Left kidney (tissue), 8 donors: Measurements from ENCODE around the gene ACSM3. TPM values are rescaled to one million over a fixed set of nuclear protein-coding genes. Genes with fewer than 3 reads are reported as not detected.
"Not testable (repeated sequence)": the region's sequence is repeated elsewhere in the genome, so short reads cannot be mapped to it uniquely, and the experiment has no call there.

Experiments used
- DNase-seq: peaks from one replicate; pipeline ENCODE4 v3.0.0-alpha.2; 2013
- long read RNA-seq, 8 donors: transcript quantifications; one replicate each; lab custom pipeline, GENCODE V29; 2026
- polyA plus RNA-seq: library from polyadenylated mRNA; unstranded; fragments of 120-200 nt; gene quantifications from one replicate; pipeline ENCODE4 v1.2.1, GENCODE V29; 2013; ENCODE audit not compliant: insufficient read length

Gene ACSM3
- 136 TPM for polyA plus RNA-seq
- long read RNA-seq, donor 1, transcript ACSM3-201 (14 exons, 2,845 nt), result major isoform, 5 of 37 reads
- long read RNA-seq, donor 1, partial matches to known transcripts, result 26 of 37 reads
- long read RNA-seq, donor 1, other reads (novel, unspliced or antisense), result 0 of 37 reads
- long read RNA-seq, donor 2, transcript ACSM3-201 (14 exons, 2,845 nt), result major isoform, 7 of 38 reads
- long read RNA-seq, donor 2, partial matches to known transcripts, result 14 of 38 reads
- long read RNA-seq, donor 2, other reads (novel, unspliced or antisense), result 11 of 38 reads
- long read RNA-seq, donor 3, partial matches to known transcripts, result 24 of 43 reads
- long read RNA-seq, donor 3, other reads (novel, unspliced or antisense), result 9 of 43 reads
- long read RNA-seq, donor 4, partial matches to known transcripts, result 0 of 1 reads
- long read RNA-seq, donor 4, other reads (novel, unspliced or antisense), result 0 of 1 reads
- long read RNA-seq, donor 5, transcript ACSM3-201 (14 exons, 2,845 nt), result major isoform, 7 of 58 reads
- long read RNA-seq, donor 5, transcript ACSM3-215 (2 exons, 3,311 nt), result major isoform, 7 of 58 reads
- long read RNA-seq, donor 5, transcript ACSM3-210 (2 exons, 520 nt), result minor isoform, 5 of 58 reads
- long read RNA-seq, donor 5, partial matches to known transcripts, result 39 of 58 reads
- long read RNA-seq, donor 5, other reads (novel, unspliced or antisense), result 0 of 58 reads
- long read RNA-seq, donor 6, transcript ACSM3-201 (14 exons, 2,845 nt), result major isoform, 5 of 29 reads
- long read RNA-seq, donor 6, partial matches to known transcripts, result 17 of 29 reads
- long read RNA-seq, donor 6, other reads (novel, unspliced or antisense), result 0 of 29 reads
- long read RNA-seq, donor 7, transcript ACSM3-201 (14 exons, 2,845 nt), result major isoform, 14 of 118 reads
- long read RNA-seq, donor 7, partial matches to known transcripts, result 96 of 118 reads
- long read RNA-seq, donor 7, other reads (novel, unspliced or antisense), result 0 of 118 reads
- long read RNA-seq, donor 8, partial matches to known transcripts, result 5 of 13 reads
- long read RNA-seq, donor 8, other reads (novel, unspliced or antisense), result 0 of 13 reads

GRCh38 chr16:20763461-20764232 lies at the start of gene ACSM3:
ACSM3 (plus strand) TSS chr16:20764014; CDS start chr16:20770035, 6,021 bp downstream.
- DNase-seq, result peak; percentile 94

- not testable (repeated sequence) for DNase-seq
Observed at GRCh38 chr16:20717718-20718117, 46.1 kb upstream of the ACSM3 start.

GRCh38 chr16:20720251-20720650 lies 43.6 kb upstream of the ACSM3 start:
- DNase-seq, result no peak

- DNase-seq, result no peak
Observed at GRCh38 chr16:20726661-20727060, 37.2 kb upstream of the ACSM3 start.

GRCh38 chr16:20727181-20727580 lies 36.6 kb upstream of the ACSM3 start:
- DNase-seq, result no peak

GRCh38 chr16:20729141-20729540 lies 34.7 kb upstream of the ACSM3 start:
- DNase-seq, result no peak

GRCh38 chr16:20734056-20734455 lies 29.8 kb upstream of the ACSM3 start:
- DNase-seq, result no peak

- no peak for DNase-seq
Observed at GRCh38 chr16:20734782-20735181, 29.0 kb upstream of the ACSM3 start.

GRCh38 chr16:20735490-20735889 lies 28.3 kb upstream of the ACSM3 start:
- DNase-seq, result no peak

- DNase-seq, result no peak
Observed at GRCh38 chr16:20740007-20740883, 23.6 kb upstream of the ACSM3 start.

- peak; percentile 77 for DNase-seq
Observed at GRCh38 chr16:20740901-20741521, 22.8 kb upstream of the ACSM3 start.

GRCh38 chr16:20741554-20742285 lies 22.1 kb upstream of the ACSM3 start, which contains the start of gene THUMPD1:
THUMPD1 (minus strand) TSS chr16:20741818; CDS start chr16:20741739, 79 bp downstream.
- DNase-seq, result peak; percentile 93

- DNase-seq, result no peak
Observed at GRCh38 chr16:20743591-20743990, 20.2 kb upstream of the ACSM3 start.

GRCh38 chr16:20744922-20745440 lies 18.8 kb upstream of the ACSM3 start:
- no peak for DNase-seq

GRCh38 chr16:20746461-20746860 lies 17.4 kb upstream of the ACSM3 start:
- no peak for DNase-seq

- DNase-seq, result no peak
Observed at GRCh38 chr16:20747030-20747816, 16.6 kb upstream of the ACSM3 start.

- no peak for DNase-seq
Observed at GRCh38 chr16:20749474-20749873, 14.3 kb upstream of the ACSM3 start.

- no peak for DNase-seq
Observed at GRCh38 chr16:20750558-20750957, 13.3 kb upstream of the ACSM3 start.
